ENCODE results near the gene EHMT2. TPM values are rescaled to one million over a fixed set of nuclear protein-coding genes. Genes with fewer than 3 reads are reported as not detected.
"Not testable (repeated sequence)": the region's sequence is repeated elsewhere in the genome, so short reads cannot be mapped to it uniquely, and the experiment has no call there.

The EHMT2 gene
- total RNA-seq, 1 experiment from 2014 or later: 40.4 TPM

DNA sequence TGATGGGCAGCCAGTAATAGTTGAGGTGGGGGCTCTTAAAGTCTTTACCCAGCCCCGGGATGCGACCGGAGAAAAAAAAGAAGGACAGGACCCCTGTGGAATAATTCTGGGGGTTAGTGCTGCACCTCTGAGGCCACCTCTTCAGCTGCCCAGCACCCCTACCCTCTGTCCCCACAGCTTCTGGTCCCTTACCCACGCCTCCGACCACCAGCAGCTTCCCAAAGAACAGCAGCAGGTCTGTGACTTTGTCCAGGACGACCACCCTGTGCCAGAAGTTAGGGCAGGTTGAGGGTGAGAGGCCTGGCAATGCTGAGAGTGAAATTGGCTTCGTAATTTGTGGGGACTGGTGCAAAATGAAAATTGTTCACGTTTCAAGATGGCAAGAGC, 32.7 kb downstream of the EHMT2 start:
- Histone ChIP-seq H3K4me1 (replicated peaks) (peaks cover 16% of the 10 kb centered on the region), H3K36me3 (peaks cover 4% of the 10 kb centered on the region; the same call in 1 of the 2 replicates), H3K27ac (no peak overlapping the region), H3K27me3 (replicated peaks) (no peaks in the 10 kb centered on the region), H3K4me3 (no peak overlapping the region), H3K9me3 (replicated peaks) (no peaks in the 10 kb centered on the region)
- DNase-seq (ENCODE audit: low read depth in 1 of 2, low spot score in 2 of 2): no peak

GRCh38 chr6:31864123-31864562, 33.4 kb downstream of the EHMT2 start:
- Histone ChIP-seq H3K36me3 (peaks cover 11% of the 10 kb centered on the region; the same call in 1 of the 2 replicates), H3K4me1 (replicated peaks) (peaks cover 16% of the 10 kb centered on the region), H3K4me3 (peak overlapping the region; percentile 55)
- H3K27ac ChIP-seq; H3K9me3 ChIP-seq (replicated peaks); DNase-seq (ENCODE audit: low read depth in 1 of 2, low spot score in 2 of 2); H3K27me3 ChIP-seq (replicated peaks): not testable (repeated sequence)

- peak; percentile 99 to 100 for DNase-seq (ENCODE audit: low read depth in 1 of 2, low spot score in 2 of 2)
- Histone ChIP-seq H3K4me3 (peak within 1 kb of the TSS; percentile 55), H3K27me3 (replicated peaks) (no peaks in the 10 kb centered on the region), H3K27ac (peak within 1 kb of the TSS; percentile 39), H3K4me1 (replicated peaks) (peaks cover 16% of the 10 kb centered on the region), H3K9me3 (replicated peaks) (no peaks in the 10 kb centered on the region), H3K36me3 (peaks cover 12% of the 10 kb centered on the region; the same call in 1 of the 2 replicates)
These were observed 34.9 kb downstream of the EHMT2 start, which contains the start of gene NEU1 for GRCh38 chr6:31862344-31863235. Gene NEU1, minus strand, starts transcription at chr6:31862821. Its CDS starts 45 bp downstream, at chr6:31862776.

GRCh38 chr6:31861919-31862343, 35.6 kb downstream of the EHMT2 start:
- H3K36me3 ChIP-seq: peaks cover 12% of the 10 kb centered on the region; the same call in 1 of the 2 replicates
- no peak for DNase-seq (ENCODE audit: low read depth in 1 of 2, low spot score in 2 of 2)
- H3K27me3 ChIP-seq (replicated peaks): no peaks in the 10 kb centered on the region
- H3K27ac ChIP-seq: no peak overlapping the region
- peaks cover 16% of the 10 kb centered on the region for H3K4me1 ChIP-seq (replicated peaks)
- H3K4me3 ChIP-seq: peak overlapping the region; percentile 55
- no peaks in the 10 kb centered on the region for H3K9me3 ChIP-seq (replicated peaks)

DNA sequence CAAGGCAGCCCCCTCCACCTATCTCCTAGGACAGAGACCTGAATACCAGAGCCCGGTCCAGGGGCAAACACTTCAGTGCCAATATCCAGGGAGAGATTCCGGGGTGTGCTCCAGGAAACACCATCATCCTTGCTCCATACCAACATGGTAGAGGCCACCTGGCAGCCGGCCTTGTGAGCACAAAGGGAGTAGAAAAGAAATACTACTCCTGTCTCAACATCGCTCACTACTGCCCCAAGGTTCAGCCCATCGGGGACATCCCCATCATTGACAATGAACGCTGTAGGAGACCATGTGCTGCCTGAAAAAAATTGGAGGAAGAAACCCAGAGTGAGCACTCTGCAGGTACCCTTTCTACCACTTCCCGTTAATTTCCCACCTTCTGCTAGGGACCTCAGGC, 36.3 kb downstream of the EHMT2 start:
- Histone ChIP-seq H3K4me3 (no peak overlapping the region), H3K27ac (no peak overlapping the region), H3K27me3 (replicated peaks) (no peaks in the 10 kb centered on the region), H3K36me3 (peaks cover 12% of the 10 kb centered on the region; the same call in 1 of the 2 replicates), H3K9me3 (replicated peaks) (no peaks in the 10 kb centered on the region), H3K4me1 (replicated peaks) (peaks cover 16% of the 10 kb centered on the region)
- no peak for DNase-seq (ENCODE audit: low read depth in 1 of 2, low spot score in 2 of 2)

GRCh38 chr6:31860349-31860748, 37.1 kb downstream of the EHMT2 start:
- Histone ChIP-seq H3K27ac (no peak overlapping the region), H3K4me3 (no peak overlapping the region), H3K9me3 (replicated peaks) (no peaks in the 10 kb centered on the region), H3K36me3 (peaks cover 12% of the 10 kb centered on the region; the same call in 1 of the 2 replicates), H3K27me3 (replicated peaks) (no peaks in the 10 kb centered on the region), H3K4me1 (replicated peaks) (peaks cover 16% of the 10 kb centered on the region)
- no peak for DNase-seq (ENCODE audit: low read depth in 1 of 2, low spot score in 2 of 2)

GRCh38 chr6:31859923-31860322, 37.6 kb downstream of the EHMT2 start:
- Histone ChIP-seq H3K4me1 (replicated peaks) (peaks cover 16% of the 10 kb centered on the region), H3K4me3 (no peak overlapping the region), H3K27me3 (replicated peaks) (no peaks in the 10 kb centered on the region), H3K27ac (no peak overlapping the region), H3K9me3 (replicated peaks) (no peaks in the 10 kb centered on the region), H3K36me3 (peaks cover 12% of the 10 kb centered on the region; the same call in 1 of the 2 replicates)
- no peak for DNase-seq (ENCODE audit: low read depth in 1 of 2, low spot score in 2 of 2)

GRCh38 chr6:31858707-31859106, 38.8 kb downstream of the EHMT2 start:
- no peak for DNase-seq (ENCODE audit: low read depth in 1 of 2, low spot score in 2 of 2)

DNA sequence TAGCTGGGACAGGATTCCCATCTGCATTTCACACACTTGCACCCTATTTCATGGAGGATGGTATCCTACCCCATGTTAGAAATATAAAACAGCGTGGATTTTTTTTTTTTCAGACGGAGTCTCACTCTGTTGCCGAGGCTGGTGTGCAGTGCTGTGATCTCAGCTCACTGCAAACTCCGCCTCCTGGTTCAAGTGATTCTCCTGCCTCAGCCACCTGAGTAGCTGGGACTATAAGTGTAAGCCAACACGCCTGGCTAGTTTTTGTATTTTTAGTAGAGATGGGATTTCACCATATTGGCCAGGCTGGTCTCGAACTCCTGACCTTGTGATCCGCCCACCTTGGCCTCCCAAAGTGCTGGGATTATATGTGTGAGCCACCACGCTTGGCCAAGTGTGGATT, 39.7 kb downstream of the EHMT2 start:
- H3K27me3 ChIP-seq (replicated peaks); H3K27ac ChIP-seq; H3K4me1 ChIP-seq (replicated peaks); H3K4me3 ChIP-seq; H3K9me3 ChIP-seq (replicated peaks); DNase-seq (ENCODE audit: low read depth in 1 of 2, low spot score in 2 of 2): not testable (repeated sequence)
- peaks cover 12% of the 10 kb centered on the region; the same call in 1 of the 2 replicates for H3K36me3 ChIP-seq

More at GRCh38 chr6:31858707-31859106, 38.8 kb downstream of the EHMT2 start:
- Histone ChIP-seq H3K9me3 (replicated peaks) (no peaks in the 10 kb centered on the region), H3K4me3 (no peak overlapping the region), H3K36me3 (peaks cover 12% of the 10 kb centered on the region; the same call in 1 of the 2 replicates), H3K4me1 (replicated peaks) (peaks cover 12% of the 10 kb centered on the region), H3K27ac (no peak overlapping the region), H3K27me3 (replicated peaks) (no peaks in the 10 kb centered on the region)

- not testable (repeated sequence) for H3K27me3 ChIP-seq (replicated peaks); H3K36me3 ChIP-seq; DNase-seq (ENCODE audit: low read depth in 1 of 2, low spot score in 2 of 2); H3K4me1 ChIP-seq (replicated peaks); H3K9me3 ChIP-seq (replicated peaks); H3K4me3 ChIP-seq; H3K27ac ChIP-seq
These were observed 45.3 kb downstream of the EHMT2 start for GRCh38 chr6:31851980-31852718.

DNA sequence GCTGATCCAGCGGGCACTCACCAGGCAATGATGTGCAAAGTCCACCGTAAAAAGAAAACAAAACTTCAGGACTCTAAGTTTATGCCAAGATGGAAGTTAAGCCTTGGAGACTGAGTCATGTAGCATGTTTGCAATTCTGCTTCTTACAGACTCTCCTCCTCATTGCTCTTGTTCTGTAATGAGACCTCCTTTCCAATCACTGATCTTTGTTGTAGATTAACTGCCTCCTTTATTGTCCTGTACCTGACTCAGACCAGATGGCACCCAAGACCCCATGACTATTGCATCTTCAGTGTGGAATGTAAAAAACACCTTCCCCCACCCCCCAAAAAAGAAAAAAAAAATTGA, 46.0 kb downstream of the EHMT2 start:
- no peaks in the 10 kb centered on the region for H3K36me3 ChIP-seq
- no peak overlapping the region for H3K27ac ChIP-seq
- no peaks in the 10 kb centered on the region for H3K9me3 ChIP-seq (replicated peaks)
- DNase-seq (ENCODE audit: low read depth in 1 of 2, low spot score in 2 of 2): no peak
- no peaks in the 10 kb centered on the region for H3K4me1 ChIP-seq (replicated peaks)
- H3K27me3 ChIP-seq (replicated peaks): no peaks in the 10 kb centered on the region
- H3K4me3 ChIP-seq: no peak overlapping the region

DNA sequence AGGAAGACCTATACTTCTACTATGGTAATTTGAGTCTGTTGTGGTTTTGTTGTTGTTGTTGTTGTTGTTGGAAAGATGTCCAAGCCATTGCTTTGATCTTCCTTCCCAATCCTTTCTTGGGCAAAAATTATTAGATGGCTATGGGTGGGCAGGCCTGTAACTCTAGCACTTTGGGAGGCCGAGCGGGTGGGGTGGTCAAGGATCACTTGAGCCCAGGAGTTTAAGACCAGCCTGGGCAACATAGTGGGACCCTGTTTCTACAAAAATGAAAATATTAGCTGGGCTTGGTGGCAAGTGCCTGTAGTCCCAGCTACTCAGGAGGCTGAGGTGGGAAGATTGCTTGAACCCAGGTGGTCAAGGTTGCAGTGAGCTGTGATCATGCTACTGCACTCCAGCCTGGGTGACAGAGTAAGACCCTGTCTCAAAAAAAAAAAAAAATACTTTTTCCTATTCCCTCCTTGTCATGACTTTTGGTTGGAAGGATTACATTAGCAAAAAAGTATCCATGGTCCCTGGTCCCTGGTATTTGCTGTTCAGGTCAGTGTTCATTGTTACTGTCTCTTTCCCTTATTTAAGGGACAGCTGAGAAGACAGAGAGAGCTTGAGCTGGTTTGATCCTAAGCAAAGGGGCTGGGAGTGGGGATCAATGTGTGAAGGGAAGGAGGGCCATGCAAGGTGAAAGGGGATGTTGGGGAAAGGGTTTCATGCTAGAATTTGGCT, 46.6 kb downstream of the EHMT2 start:
- no peaks in the 10 kb centered on the region for H3K27me3 ChIP-seq (replicated peaks)
- H3K27ac ChIP-seq: no peak overlapping the region

GRCh38 chr6:31847276-31847978, 50.1 kb downstream of the EHMT2 start:
- H3K4me3 ChIP-seq: no peak overlapping the region
- H3K4me1 ChIP-seq (replicated peaks): no peaks in the 10 kb centered on the region
- no peaks in the 10 kb centered on the region for H3K27me3 ChIP-seq (replicated peaks)
- H3K27ac ChIP-seq: no peak overlapping the region
- DNase-seq (ENCODE audit: low read depth in 1 of 2, low spot score in 2 of 2): no peak
- no peaks in the 10 kb centered on the region for H3K9me3 ChIP-seq (replicated peaks)
- H3K36me3 ChIP-seq: no peaks in the 10 kb centered on the region

More for the DNA sequence above, 46.6 kb downstream of the EHMT2 start:
- no peak overlapping the region for H3K4me3 ChIP-seq
- no peaks in the 10 kb centered on the region for H3K4me1 ChIP-seq (replicated peaks)
- no peak for DNase-seq (ENCODE audit: low read depth in 1 of 2, low spot score in 2 of 2)
- H3K36me3 ChIP-seq: no peaks in the 10 kb centered on the region
- H3K9me3 ChIP-seq (replicated peaks): no peaks in the 10 kb centered on the region

All from SJSA1 (cell line).